ENCODE measurements around the gene HAGHL. TPM values are rescaled to one million over a fixed set of nuclear protein-coding genes. Genes with fewer than 3 reads are reported as not detected.

HAGHL gene
- polyA plus RNA-seq, 1 donor, result 9.1 TPM

DNA sequence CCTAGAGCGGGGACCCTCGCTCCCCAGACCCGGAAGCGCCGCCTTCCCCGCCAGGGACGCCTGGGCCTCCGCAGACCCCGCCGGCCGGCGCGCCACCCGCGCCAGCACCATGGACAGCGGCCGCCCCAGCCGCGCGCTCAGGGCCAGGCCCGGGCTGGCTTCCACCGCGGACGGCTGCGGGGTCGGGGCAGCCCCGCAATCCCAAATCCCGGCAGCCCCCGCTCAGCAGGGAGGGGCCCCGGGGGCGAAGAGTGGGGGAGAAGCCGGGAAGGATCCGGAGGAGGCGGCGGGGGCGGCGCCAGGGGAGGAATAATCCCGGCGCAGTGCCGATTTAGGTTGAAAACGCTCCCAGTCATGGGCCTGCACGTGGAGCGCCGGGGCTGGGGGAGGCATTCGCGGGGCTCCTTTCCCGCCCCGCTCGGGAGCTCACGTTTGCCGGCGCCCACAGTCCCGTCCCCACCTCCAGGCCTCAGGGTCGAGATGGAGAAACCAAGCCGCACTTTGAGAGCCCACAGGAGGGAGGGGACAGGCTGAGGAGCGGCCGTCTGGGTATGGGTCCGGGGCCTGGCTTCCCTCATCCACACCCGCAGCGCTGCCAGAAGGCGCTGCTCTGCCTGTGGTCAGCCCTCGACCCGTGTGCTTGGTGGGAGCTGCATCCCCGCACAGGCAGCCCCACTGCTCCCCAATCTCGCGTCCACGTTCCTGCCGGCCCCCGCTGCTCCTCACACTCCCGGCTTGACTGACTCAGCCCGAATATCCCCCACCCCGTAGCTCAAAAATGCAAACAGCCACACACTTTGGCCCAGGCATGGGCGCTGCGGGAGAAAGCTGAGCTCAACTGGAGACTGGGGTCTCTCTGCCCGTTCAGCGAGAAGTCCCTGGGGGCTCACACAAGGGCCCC lies 26.0 kb upstream of the HAGHL start:
- peaks cover 2% of the 10 kb centered on the region for H3K4me1 ChIP-seq (ENCODE audit: control insufficient read depth, insufficient read depth, low read length)
- peaks cover 7% of the 10 kb centered on the region for H3K9me3 ChIP-seq (ENCODE audit: control insufficient read depth, low read depth, low read length)
- H3K36me3 ChIP-seq (ENCODE audit: control insufficient read depth, insufficient read depth, low read length), result no peaks in the 10 kb centered on the region
- H3K27ac ChIP-seq (ENCODE audit: low read length), result no peak overlapping the region
- no CpG with 5 or more reads among the region's 76 CpGs for whole genome bisulfite sequencing (ENCODE audit: insufficient coverage, low lambda C conversion rate)
- H3K27me3 ChIP-seq (ENCODE audit: control insufficient read depth, insufficient read depth, low read length), result peaks cover 85% of the 10 kb centered on the region
- H3K4me3 ChIP-seq (ENCODE audit: low read length), result no peak overlapping the region
- no peak for DNase-seq

DNA sequence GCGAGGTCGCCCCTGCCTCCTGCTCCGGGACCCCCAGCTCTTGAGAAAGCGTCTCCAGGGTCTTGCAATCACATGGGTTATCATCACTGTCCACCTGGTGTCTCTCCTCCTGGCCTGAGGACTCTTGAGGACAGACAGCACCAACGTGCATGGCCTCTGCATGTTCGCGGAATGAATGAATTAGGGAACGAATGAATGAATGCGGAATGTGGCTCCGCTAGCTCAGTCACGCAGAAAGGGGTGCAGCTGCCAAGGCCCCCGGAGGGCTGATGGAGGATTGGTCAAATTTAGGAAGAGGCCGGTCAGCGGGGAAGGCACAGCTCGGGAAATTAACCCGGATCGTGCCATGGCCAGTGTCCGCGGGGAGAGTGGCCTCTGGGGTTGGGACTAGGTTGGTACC lies 24.6 kb upstream of the HAGHL start:
- Histone ChIP-seq H3K9me3 (ENCODE audit: control insufficient read depth, low read depth, low read length) (peaks cover 6% of the 10 kb centered on the region), H3K4me3 (ENCODE audit: low read length) (no peak overlapping the region), H3K27ac (ENCODE audit: low read length) (no peak overlapping the region), H3K4me1 (ENCODE audit: control insufficient read depth, insufficient read depth, low read length) (peaks cover 2% of the 10 kb centered on the region), H3K36me3 (ENCODE audit: control insufficient read depth, insufficient read depth, low read length) (no peaks in the 10 kb centered on the region), H3K27me3 (ENCODE audit: control insufficient read depth, insufficient read depth, low read length) (peaks cover 87% of the 10 kb centered on the region)
- DNase-seq, result no peak
- no CpG with 5 or more reads among the region's 19 CpGs for WGBS (ENCODE audit: insufficient coverage, low lambda C conversion rate)

DNA sequence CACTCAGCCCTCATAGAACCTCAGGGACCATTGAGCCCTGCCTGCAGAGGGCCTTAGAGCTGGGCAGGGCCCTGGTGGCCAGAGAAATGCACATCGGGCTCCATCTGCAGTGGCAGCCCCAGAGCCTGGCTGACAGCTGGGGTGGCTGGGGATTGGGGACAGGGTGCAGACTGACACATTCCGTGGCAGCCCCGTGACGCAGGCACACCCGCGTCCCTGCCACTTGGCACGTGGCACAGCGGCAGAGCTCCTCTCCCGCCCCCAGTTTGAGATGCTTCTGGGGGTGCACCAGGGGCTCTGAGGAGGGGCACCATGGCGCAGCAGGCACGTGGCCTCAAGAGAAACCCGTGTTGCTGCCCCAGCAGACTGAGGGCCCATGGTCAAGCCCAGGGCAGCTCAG lies 23.5 kb upstream of the HAGHL start:
- Histone ChIP-seq H3K36me3 (ENCODE audit: control insufficient read depth, insufficient read depth, low read length) (no peaks in the 10 kb centered on the region), H3K27me3 (ENCODE audit: control insufficient read depth, insufficient read depth, low read length) (peaks cover 89% of the 10 kb centered on the region), H3K27ac (ENCODE audit: low read length) (no peak overlapping the region), H3K4me1 (ENCODE audit: control insufficient read depth, insufficient read depth, low read length) (peaks cover 2% of the 10 kb centered on the region), H3K4me3 (ENCODE audit: low read length) (no peak overlapping the region), H3K9me3 (ENCODE audit: control insufficient read depth, low read depth, low read length) (peaks cover 6% of the 10 kb centered on the region)
- no CpG with 5 or more reads among the region's 12 CpGs for WGBS (ENCODE audit: insufficient coverage, low lambda C conversion rate)
- DNase-seq, result no peak

DNA sequence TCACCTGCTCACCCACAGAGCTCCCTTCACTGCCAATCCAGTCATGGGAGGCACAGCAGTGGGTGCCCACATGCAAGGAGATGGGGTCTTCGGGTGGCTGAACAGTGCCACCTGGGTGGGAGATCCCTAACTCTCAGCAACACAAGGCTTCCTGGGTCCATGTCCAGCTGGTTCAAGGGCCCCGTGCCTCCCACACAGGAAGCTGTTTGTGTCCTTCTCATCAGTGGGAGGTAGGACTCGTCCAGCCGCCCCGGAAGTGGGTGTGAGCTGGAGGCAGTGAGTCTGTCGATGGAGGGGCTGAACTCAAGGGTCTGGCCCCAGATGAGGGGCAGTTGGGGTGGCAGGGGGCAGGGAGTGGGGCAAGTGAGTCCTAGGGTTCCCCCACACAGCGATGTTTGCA lies 22.9 kb upstream of the HAGHL start:
- H3K4me3 ChIP-seq (ENCODE audit: low read length), result no peak overlapping the region
- peaks cover 2% of the 10 kb centered on the region for H3K4me1 ChIP-seq (ENCODE audit: control insufficient read depth, insufficient read depth, low read length)
- WGBS (ENCODE audit: insufficient coverage, low lambda C conversion rate), result no CpG with 5 or more reads among the region's 7 CpGs
- no peak for DNase-seq
- peaks cover 6% of the 10 kb centered on the region for H3K9me3 ChIP-seq (ENCODE audit: control insufficient read depth, low read depth, low read length)
- no peaks in the 10 kb centered on the region for H3K36me3 ChIP-seq (ENCODE audit: control insufficient read depth, insufficient read depth, low read length)
- H3K27ac ChIP-seq (ENCODE audit: low read length), result no peak overlapping the region
- H3K27me3 ChIP-seq (ENCODE audit: control insufficient read depth, insufficient read depth, low read length), result peaks cover 90% of the 10 kb centered on the region

DNA sequence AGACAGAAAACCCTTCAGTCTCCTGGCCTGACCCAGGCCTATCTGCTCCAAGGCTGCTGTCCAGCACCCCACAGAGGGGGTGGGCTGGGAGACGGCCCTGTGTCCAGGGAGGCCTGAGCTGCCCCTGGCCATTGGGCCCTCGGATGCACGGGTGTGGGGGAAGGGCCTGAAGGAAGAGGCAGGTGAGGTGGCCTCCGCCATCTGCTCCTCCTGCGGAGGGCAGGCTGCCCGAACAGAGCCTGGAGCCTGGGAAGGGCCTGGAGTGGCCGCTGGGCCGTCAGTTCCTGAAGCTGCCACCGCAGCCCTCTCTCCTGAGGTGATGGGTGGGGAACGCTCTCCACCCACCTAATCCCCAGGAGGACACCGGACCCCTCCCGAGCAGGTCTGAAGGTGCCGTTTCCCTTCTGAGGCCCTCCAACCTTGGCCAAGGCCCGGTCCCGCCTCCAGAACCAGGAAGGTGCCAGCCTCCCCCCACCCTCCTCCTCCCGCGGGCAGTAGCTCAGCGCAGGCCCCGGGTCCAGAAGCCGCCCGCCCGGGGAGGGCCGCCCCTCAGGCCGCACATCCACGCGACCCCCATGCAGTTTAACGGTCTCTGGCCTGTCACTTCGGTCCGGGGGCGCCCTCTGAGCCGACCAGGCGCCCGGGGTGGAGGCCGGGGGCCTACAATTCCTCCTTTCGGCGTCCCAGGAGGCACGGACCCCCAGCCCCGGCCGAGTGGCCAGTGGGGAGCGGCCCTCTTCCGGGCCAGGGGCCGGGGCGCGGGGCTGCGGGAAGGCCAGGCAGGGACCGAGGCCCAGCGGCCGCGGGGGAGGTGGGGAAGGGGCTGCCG lies 22.1 kb upstream of the HAGHL start:
- H3K4me1 ChIP-seq (ENCODE audit: control insufficient read depth, insufficient read depth, low read length), result peaks cover 2% of the 10 kb centered on the region
- H3K27me3 ChIP-seq (ENCODE audit: control insufficient read depth, insufficient read depth, low read length), result peaks cover 91% of the 10 kb centered on the region
- WGBS (ENCODE audit: insufficient coverage, low lambda C conversion rate), result no CpG with 5 or more reads among the region's 50 CpGs
- peak overlapping the region; percentile 4 for H3K4me3 ChIP-seq (ENCODE audit: low read length)
- H3K36me3 ChIP-seq (ENCODE audit: control insufficient read depth, insufficient read depth, low read length), result no peaks in the 10 kb centered on the region
- no peak for DNase-seq
- peaks cover 6% of the 10 kb centered on the region for H3K9me3 ChIP-seq (ENCODE audit: control insufficient read depth, low read depth, low read length)
- no peak overlapping the region for H3K27ac ChIP-seq (ENCODE audit: low read length)

DNA sequence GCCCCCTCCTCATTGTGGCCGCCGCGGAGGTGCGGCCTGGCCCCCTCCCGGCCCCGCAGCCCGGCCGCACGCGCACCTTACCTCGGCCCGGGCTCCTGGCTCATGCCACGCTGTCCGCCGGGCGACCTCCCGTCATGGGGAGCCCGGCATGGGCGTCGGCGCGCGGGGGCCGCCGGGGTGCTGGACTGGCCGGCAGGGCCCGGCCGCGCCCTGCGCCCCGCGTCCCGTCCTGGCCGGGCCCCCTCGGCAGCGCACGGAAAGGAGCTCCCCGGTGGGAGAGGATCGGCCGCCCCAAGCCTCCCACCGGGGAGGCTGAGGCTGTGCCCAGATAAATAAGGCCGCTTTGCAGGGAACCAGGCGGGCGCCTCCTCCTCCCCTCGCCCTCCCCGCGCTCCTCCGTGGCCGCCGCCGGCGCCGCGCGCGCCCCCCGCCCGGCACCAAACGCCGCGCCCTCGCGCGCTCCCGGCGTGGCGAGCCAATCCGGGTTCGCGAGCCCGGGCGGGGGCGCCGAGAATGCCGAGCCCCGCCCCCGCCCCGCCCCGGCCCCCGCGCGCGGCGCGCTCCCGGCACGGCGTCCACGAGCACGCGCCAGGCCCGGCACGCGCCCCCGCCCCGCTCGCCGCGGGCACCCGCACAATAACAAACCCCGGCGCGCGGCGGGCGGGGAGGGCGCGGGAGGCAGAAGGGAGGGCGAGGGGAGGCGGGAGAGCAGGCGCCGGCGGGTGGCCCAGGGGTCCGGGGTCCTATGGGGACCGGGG lies 21.3 kb upstream of the HAGHL start, which contains the start of gene FBXL16:
FBXL16 (minus strand) TSS at position 371 of the 758 bp plus-strand sequence. CDS start 8,396 bp downstream, outside the sequence.
- Histone ChIP-seq H3K9me3 (ENCODE audit: control insufficient read depth, low read depth, low read length) (peaks cover 7% of the 10 kb centered on the region), H3K27me3 (ENCODE audit: control insufficient read depth, insufficient read depth, low read length) (peaks cover 91% of the 10 kb centered on the region), H3K4me3 (ENCODE audit: low read length) (peak within 1 kb of the TSS; percentile 4), H3K27ac (ENCODE audit: low read length) (no peak within 1 kb of the TSS), H3K4me1 (ENCODE audit: control insufficient read depth, insufficient read depth, low read length) (peaks cover 4% of the 10 kb centered on the region), H3K36me3 (ENCODE audit: control insufficient read depth, insufficient read depth, low read length) (no peaks in the 10 kb centered on the region)
- WGBS (ENCODE audit: insufficient coverage, low lambda C conversion rate), result no CpG with 5 or more reads among the region's 115 CpGs
- DNase-seq, result no peak

DNA sequence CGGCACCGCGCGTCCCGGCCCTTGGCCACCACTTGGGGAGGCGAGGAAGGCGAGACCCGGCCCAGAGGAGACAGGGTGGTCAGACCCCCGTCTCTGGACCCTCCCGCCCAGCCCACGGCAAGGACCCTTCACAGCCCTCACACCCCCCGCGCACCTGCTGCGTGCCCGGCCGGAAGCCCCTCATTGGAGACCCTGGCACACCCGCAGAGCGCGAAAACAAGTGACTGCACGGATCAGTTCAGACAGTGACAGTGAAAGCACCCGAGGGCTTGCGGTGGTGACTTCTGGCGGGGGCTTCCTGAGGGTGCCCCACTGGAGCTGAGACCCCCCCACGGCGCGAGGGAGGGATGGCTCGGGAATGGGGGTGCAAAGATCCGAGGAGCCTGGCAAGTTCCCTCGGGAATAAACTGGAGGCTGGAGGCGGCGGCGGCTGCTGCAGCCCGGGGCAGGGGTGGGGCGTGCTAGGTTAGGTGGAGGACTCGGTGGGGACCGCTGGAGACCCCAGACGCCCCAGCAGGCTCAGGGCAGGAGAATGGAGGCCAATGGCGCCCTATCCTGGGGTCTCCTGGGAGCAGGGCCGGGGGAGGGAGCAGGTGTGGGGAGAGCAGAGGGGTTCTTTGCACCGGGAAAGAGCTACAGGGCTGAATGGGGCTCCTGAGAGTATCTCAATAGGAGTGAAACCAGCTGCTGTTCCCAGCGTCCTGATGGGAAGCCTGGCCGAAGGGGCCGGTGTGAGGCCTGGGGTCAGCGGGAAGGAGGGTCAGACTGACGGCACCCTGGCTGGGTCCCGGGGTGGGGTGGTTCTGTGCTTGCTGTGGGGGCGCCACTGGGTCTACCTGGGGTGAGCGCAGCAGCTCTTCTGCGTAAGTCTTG lies 20.5 kb upstream of the HAGHL start:
- DNase-seq, result no peak
- WGBS (ENCODE audit: insufficient coverage, low lambda C conversion rate), result no CpG with 5 or more reads among the region's 49 CpGs
- H3K27me3 ChIP-seq (ENCODE audit: control insufficient read depth, insufficient read depth, low read length), result peaks cover 92% of the 10 kb centered on the region
- H3K27ac ChIP-seq (ENCODE audit: low read length), result no peak overlapping the region
- H3K36me3 ChIP-seq (ENCODE audit: control insufficient read depth, insufficient read depth, low read length), result no peaks in the 10 kb centered on the region
- peaks cover 3% of the 10 kb centered on the region for H3K9me3 ChIP-seq (ENCODE audit: control insufficient read depth, low read depth, low read length)
- H3K4me3 ChIP-seq (ENCODE audit: low read length), result no peak overlapping the region
- H3K4me1 ChIP-seq (ENCODE audit: control insufficient read depth, insufficient read depth, low read length), result peaks cover 3% of the 10 kb centered on the region

DNA sequence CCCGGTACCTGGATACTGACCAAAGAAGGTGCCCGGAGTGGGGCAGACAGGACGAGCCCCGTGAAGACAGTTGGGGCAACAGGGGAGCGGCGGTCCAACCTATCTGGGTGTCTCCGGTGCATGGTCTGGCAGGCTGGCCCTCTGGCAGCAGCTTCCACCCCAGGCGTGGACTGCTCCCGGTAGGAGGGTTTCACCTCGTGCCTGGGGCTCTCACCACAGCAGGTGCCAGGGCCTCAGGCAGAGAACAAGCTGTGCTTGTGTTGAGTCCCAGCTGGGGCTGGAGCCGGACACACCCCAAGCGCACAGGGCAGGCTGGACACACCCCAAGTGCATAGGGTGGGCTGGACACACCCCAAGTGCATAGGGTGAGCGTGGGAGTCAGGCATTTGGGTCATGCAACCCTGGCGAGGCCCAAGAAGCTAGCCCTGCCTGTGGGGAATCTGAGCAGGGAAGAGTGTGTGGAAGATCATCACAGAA lies 19.8 kb upstream of the HAGHL start:
- H3K9me3 ChIP-seq (ENCODE audit: control insufficient read depth, low read depth, low read length), result peaks cover 3% of the 10 kb centered on the region
- H3K36me3 ChIP-seq (ENCODE audit: control insufficient read depth, insufficient read depth, low read length), result no peaks in the 10 kb centered on the region
- H3K4me1 ChIP-seq (ENCODE audit: control insufficient read depth, insufficient read depth, low read length), result peaks cover 3% of the 10 kb centered on the region
- no peak for DNase-seq
- no CpG with 5 or more reads among the region's 14 CpGs for WGBS (ENCODE audit: insufficient coverage, low lambda C conversion rate)
- no peak overlapping the region for H3K27ac ChIP-seq (ENCODE audit: low read length)
- no peak overlapping the region for H3K4me3 ChIP-seq (ENCODE audit: low read length)
- H3K27me3 ChIP-seq (ENCODE audit: control insufficient read depth, insufficient read depth, low read length), result peaks cover 90% of the 10 kb centered on the region

DNA sequence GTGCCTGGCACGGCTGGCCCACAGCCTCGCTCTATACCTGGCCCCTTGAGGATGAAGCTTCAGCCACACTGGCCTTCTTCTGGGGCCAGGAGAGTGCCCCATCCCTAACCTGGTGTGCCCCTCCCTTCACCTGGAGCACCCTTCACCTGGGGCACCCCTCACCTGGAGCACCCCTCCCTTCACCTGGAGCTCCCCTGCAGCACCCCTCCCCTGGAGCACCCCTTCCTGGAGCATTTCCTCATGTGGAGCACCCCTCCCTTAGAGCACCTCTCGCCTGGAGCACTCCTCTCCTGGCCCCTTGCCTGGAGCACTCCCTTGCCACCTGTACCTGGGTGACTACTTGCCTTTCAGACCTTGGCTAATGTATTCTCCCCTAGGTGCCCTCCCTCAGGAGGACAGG lies 18.9 kb upstream of the HAGHL start:
- H3K27me3 ChIP-seq (ENCODE audit: control insufficient read depth, insufficient read depth, low read length), result peaks cover 82% of the 10 kb centered on the region
- no peak for DNase-seq
- no peak overlapping the region for H3K27ac ChIP-seq (ENCODE audit: low read length)
- H3K9me3 ChIP-seq (ENCODE audit: control insufficient read depth, low read depth, low read length), result peaks cover 3% of the 10 kb centered on the region
- no peak overlapping the region for H3K4me3 ChIP-seq (ENCODE audit: low read length)
- H3K36me3 ChIP-seq (ENCODE audit: control insufficient read depth, insufficient read depth, low read length), result no peaks in the 10 kb centered on the region
- no CpG with 5 or more reads among the region's 3 CpGs for WGBS (ENCODE audit: insufficient coverage, low lambda C conversion rate)
- H3K4me1 ChIP-seq (ENCODE audit: control insufficient read depth, insufficient read depth, low read length), result peaks cover 3% of the 10 kb centered on the region

Measured in large intestine (tissue), 3 donors.